AG10803 (cell line): ENCODE measurements around the gene ANO10.

Source experiments
- DNase-seq: peaks from one replicate; pipeline ENCODE4 v3.0.0; 2010; ENCODE audit warnings: low read depth
- H3K4me3 ChIP-seq: 2 replicates; pipeline ENCODE4 v1.5.1; 2011; ENCODE audit warnings: mild to moderate bottlenecking, low read length, control low read depth
- CTCF ChIP-seq: conservative IDR thresholded peaks from 2 replicates; pipeline ENCODE4 v1.5.1; 2011; ENCODE audit warnings: mild to moderate bottlenecking, low read length, control low read depth, inconsistent platforms

The ANO10 gene

DNA sequence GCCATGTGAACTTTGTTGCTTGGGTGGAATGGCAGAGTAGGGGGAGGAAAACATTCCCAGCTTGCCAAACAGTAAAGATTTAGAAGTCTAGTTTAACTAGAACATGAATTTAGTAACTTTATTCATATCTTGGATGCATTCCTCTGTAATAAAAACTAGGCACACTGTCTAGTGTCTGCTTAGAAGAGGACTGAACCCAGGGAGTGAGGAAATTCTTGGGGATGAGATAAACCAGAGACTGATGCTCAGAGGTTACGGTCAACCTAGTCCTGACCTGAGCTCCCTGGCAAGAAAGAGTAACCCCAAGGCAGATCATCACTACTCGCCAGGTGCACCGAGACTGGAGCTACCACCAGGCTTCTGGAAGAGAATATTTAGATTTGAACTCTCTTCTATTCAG lies 277.3 kb downstream of the ANO10 start:
- no peak overlapping the region for H3K4me3 ChIP-seq
- no peak for TF ChIP-seq CTCF
- no peak for DNase-seq

- no peak for TF ChIP-seq CTCF
- no peak for DNase-seq
- H3K4me3 ChIP-seq: no peak overlapping the region
Measured at GRCh38 chr3:43343815-43344214, 278.0 kb downstream of the ANO10 start.

DNA sequence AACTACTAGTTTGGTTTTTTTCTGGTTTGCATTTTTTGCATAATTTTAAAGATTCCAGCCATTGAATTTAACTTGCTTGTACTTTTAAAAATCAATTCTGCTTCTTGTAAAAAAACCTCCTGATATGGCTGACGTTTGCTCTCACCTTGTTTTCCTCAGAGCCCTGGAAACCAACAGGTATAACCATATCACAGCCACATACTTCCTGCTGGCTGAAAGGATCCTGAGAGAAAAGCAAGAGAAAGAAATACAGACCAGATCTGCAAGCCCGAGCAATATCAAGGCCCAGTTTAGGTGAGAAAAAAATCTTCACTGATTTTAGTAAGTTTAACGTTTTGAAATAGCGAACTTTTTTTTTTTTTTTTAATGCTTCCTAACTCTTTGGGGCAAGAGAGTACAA lies 278.6 kb downstream of the ANO10 start:
- no peak for DNase-seq
- no peak overlapping the region for H3K4me3 ChIP-seq
- TF ChIP-seq CTCF: no peak

- TF ChIP-seq CTCF: no peak
- no peak overlapping the region for H3K4me3 ChIP-seq
- DNase-seq: no peak
Measured at GRCh38 chr3:43341788-43342187, 280.0 kb downstream of the ANO10 start.

GRCh38 chr3:43340403-43340802 lies 281.4 kb downstream of the ANO10 start:
- DNase-seq: no peak
- TF ChIP-seq CTCF: no peak
- no peak overlapping the region for H3K4me3 ChIP-seq

DNA sequence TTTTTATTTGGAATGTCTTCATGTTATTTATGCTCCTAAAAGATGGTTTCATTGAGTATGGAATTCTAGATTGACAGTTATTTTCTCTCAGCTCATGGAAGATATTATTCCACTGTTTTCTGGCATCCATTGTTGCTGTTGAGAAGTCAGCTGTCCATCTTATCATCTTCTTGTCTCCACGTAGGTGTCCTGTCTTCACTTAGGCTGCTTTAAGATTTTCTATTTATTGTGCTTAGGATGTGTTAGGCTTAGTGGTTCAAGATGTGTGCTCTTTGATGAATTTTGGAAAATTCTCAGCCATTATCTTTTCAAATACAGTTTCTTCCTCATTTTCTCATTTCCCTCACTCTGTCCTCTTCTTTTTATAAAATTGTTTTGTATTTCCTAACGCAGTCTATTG lies 283.5 kb downstream of the ANO10 start:
- no peak for TF ChIP-seq CTCF
- no peak for DNase-seq
- H3K4me3 ChIP-seq: no peak overlapping the region

- no peak for TF ChIP-seq CTCF
- no peak overlapping the region for H3K4me3 ChIP-seq
- DNase-seq: no peak
Measured at GRCh38 chr3:43335799-43336198, 286.0 kb downstream of the ANO10 start.
